IPS-11a (cell line): ENCODE data around the gene PAH.

Experiments used
- H3K4me3 ChIP-seq: one replicate; pipeline ENCODE4 v1.5.1; 2013; ENCODE audit warnings: low read depth, low read length, control low read depth

Gene PAH

DNA sequence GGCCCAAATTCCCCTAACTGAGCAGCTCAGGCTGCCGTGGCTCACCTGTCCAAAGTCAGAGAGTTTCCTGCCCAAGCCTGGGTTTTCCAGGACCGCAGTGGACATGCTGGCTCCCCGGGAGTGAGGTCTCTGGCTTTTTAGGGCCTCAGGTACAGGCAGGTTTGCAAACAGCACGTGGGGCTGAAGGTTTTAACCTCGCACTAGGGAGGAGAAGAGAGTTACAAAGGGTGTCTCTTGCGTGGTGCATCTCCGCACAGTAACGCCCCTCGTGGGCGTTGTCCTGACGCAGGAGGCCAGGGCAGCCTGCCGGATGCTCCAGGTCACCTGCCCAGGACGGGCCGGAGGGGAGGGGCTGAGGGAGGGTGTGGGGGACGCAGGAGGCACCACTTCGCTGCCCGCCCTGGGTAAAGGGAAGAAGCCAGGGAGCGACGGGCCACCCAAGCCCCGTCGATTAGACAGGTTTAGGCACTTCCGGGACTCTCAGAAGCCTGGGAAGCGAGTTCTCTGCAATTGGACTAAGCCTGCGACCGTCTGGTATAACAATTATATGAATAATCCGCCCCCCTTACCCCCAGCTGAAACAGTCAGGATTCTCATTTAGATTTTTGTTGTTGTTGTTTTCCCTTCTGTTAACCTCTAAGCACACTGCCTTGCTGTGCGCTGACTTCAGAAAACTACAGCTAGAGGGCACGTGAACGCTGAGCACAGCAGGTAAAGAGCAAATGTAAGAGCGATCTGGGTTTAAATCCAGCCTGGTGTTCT lies at the start of gene PAH:
TSS of gene PAH (minus strand) at position 219 of the 762 bp plus-strand sequence. CDS start at position 105, 114 bp downstream.
- peak within 1 kb of the TSS; percentile 28 for H3K4me3 ChIP-seq

DNA sequence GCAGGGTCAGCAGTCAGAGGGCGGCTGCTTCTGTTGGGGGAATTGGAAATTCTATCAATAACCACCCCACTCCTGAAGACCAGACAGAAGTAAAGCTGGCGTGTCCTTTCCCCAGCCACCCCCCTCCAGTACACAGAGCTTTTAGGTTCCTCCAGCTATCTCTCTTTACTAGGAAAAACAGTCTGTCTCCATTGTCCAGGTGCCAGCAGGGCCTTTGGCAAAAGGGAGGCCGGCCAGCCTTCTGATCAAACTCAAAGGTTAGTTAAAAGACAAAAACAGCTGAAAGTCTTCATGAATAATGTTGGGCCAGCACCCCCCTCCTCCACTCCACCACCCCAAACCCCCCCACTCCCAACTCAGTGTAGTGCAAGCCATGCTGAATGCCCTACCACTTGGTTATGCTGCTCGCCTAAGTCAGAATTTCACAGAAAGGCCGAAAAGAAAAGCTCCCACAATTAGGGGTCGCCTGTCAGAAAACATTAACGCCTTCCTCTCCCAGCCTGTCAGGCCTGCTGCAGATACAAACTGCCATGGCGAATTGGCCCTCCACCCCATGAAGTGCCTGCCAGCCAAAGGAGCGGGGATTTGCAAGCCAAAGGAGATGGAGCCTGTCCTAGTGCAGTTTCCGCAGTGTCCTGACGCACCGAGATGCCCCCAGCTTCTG lies 49.3 kb upstream of the PAH start:
- H3K4me3 ChIP-seq: no peak overlapping the region

DNA sequence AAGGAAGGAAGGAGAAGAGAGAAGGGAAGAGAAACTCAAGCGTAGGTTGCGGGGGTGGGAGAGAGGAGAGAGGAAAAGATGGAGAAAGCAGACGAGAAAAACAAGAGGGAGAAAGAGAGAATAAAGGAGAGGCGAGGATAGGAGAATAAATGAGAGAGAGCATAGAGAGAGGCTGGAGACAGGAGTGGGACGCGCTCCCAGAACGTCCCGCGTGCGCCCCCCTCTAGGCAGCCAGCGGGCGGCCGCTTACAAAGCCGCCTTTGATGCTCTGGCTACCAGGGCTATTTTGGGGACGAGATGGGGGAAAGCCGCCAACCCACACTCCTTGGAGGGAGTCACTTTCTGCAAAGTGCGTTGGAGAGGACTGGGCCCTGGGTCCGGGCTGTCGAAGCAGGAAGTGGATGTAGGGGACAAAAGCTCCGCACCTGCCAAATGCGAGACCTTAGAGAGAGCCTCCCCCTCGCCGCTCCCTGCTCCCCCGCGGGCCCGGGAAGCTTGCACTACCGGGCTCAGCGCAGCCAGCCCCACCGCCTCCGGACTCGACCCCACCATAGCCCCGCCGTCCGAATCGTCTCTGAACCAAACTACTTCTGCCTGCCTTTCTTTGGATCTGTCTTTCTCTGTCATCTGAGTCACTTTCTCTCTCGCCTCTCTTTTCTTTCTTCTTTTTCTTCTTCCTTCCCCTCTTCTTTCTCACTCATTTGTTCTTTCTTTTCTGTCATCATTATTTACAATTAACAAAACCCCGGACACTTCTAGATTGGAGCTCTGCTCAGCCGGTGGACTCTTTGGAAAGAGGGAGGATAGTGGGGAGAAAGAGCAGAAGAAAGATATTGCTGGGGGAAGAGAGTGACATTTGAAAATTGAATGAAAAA lies 48.5 kb upstream of the PAH start:
- no peak overlapping the region for H3K4me3 ChIP-seq

DNA sequence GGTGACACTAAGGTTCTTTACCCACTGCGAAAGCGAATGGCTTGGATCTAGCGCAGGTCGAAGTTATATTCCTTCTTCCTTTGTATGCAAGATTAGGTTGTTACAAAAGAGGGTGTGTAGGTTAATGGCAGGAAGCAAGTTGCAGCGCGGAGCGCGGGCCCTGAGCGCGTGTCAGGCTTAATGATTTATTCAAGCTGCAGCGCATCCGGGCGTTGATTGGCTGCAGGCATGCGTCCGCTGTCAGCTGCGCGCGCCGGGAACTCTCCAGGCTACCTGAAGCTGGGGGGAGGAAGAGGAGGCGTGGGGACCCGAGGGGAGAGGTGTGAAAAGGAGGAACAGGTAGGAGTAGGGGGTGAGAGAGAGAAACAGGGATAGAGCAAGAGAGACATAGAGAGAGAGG lies 47.8 kb upstream of the PAH start:
- H3K4me3 ChIP-seq: no peak overlapping the region

DNA sequence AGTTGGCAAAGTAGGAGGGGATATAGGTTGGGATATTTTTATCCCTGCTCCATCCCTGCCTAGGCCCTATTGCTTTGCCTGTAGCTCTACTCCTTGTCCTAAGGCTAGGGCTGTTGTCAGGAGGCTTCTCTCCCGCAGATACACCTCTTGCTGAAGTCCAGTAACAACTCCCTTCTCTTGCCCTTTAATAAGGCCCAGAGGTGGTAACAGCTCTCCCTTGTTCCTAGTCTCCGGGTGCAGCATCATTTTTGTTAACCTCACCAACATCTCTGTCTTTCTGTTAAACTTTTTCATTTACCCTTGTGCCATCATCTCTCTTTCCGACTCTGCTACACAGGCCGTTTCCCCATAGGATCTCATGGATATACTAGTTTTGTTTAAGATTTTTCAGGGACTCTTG lies 46.8 kb upstream of the PAH start:
- H3K4me3 ChIP-seq: no peak overlapping the region

DNA sequence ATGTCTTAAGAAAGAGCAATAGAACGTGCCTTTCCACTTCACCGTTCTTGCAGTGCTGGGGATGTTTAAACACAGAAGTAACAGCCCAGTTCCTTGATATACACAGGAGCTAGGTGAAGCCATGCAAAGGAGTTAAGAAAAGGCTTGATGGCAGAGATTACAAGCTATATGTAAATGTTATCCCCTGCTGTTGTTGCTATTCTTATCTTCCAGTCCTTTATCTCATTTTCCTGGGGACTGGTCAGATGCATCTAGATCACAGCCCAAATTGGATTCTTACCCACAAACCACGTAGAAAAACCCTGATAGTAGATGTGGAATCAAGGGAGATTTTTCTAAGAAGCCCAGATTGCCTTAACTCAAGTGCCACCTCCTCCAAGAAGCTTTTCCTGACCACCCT lies 45.9 kb upstream of the PAH start:
- H3K4me3 ChIP-seq: no peak overlapping the region

DNA sequence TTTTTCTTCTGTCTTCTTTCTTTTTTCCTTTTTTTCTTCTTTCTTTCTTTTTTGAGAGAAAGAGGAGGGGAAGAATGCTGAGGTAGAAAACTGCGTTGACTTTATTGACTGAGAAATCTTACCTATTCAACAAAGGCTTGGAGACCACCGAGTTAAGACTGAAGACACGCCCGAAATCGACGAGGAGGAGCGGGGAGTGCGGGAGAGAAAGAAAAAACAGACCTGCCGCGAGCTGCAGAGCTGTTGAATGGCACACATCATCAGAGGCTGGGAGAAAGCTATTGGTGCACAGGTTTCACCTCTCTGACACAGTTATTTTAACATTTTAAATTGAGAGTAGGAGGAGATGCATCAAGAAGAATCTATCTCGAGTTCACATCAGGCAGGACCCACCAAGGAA lies 45.5 kb upstream of the PAH start:
- H3K4me3 ChIP-seq: no peak overlapping the region

DNA sequence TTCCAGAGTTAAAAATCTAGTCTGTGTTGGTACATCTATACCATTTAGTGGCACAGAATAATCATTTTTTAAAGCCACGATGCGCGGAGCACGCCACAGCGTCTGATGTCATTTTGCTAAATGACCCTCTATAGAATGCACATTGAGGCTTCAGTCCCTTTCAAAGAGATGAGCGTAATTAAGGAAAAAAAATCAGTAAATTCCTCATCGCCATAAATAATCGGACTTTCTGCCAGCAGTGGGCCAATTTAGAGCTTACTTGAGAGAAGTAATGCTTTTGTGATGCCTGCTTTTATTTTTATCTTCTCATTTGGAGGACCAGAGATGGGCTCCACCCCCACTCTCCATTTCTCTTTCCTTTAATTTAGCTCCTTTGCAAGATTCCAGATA lies 44.4 kb upstream of the PAH start:
- no peak overlapping the region for H3K4me3 ChIP-seq

DNA sequence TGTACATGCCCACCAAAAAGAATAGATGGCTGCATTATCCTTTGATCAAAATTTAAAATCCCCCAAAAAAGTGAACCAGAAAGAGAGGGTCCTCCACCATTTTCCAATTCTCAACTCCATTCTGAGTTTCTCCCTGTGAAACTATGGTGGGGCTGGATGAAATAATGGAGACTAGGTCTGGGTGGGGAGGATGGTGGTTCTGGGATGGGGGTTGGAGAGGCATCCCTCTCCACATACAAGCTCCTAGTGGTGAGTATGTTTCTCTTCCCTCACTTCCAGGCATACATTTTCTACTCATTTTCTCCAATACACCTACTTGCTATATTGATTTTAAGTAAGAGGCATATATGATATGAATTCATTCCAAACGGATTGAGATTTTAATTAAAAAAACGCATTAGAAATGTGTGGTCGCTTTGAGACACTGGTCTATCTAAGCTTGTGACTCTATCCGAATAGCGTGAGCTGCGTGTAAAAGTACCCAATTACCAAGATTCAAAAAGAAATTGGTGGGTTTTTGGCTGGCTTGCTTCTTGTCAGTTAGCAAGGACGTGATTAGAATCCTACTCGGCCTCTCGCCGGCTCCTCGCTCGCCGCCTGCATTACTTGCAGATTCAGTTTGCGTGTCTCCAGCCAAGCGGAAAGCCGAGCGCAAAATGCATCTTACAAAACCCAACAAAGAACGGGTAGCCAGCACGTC lies 43.9 kb upstream of the PAH start:
- no peak overlapping the region for H3K4me3 ChIP-seq

DNA sequence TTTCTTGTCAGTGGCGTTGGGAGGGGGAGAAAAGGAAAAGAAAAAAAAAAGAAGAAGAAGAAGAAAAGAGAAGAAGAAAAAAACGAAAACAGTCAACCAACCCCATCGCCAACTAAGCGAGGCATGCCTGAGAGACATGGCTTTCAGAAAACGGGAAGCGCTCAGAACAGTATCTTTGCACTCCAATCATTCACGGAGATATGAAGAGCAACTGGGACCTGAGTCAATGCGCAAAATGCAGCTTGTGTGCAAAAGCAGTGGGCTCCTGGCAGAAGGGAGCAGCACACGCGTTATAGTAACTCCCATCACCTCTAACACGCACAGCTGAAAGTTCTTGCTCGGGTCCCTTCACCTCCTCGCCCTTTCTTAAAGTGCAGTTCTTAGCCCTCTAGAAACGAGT lies 42.3 kb upstream of the PAH start:
- no peak overlapping the region for H3K4me3 ChIP-seq

DNA sequence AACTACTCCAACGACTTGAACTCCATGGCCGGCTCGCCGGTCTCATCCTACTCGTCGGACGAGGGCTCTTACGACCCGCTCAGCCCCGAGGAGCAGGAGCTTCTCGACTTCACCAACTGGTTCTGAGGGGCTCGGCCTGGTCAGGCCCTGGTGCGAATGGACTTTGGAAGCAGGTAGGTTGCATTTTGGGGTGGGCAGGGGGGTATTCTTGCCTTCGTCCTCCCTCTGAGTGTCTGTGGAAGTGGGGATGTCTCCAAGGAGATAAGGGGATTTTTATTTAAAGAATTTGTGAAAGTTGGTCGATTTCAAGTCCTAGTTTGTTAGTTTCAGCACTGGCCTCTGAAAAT lies 41.8 kb upstream of the PAH start:
- H3K4me3 ChIP-seq: peak overlapping the region; percentile 25

DNA sequence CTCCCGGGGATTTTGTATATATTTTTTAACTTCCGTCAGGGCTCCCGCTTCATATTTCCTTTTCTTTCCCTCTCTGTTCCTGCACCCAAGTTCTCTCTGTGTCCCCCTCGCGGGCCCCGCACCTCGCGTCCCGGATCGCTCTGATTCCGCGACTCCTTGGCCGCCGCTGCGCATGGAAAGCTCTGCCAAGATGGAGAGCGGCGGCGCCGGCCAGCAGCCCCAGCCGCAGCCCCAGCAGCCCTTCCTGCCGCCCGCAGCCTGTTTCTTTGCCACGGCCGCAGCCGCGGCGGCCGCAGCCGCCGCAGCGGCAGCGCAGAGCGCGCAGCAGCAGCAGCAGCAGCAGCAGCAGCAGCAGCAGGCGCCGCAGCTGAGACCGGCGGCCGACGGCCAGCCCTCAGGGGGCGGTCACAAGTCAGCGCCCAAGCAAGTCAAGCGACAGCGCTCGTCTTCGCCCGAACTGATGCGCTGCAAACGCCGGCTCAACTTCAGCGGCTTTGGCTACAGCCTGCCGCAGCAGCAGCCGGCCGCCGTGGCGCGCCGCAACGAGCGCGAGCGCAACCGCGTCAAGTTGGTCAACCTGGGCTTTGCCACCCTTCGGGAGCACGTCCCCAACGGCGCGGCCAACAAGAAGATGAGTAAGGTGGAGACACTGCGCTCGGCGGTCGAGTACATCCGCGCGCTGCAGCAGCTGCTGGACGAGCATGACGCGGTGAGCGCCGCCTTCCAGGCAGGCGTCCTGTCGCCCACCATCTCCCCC lies 41.2 kb upstream of the PAH start:
- H3K4me3 ChIP-seq: peak overlapping the region; percentile 25

DNA sequence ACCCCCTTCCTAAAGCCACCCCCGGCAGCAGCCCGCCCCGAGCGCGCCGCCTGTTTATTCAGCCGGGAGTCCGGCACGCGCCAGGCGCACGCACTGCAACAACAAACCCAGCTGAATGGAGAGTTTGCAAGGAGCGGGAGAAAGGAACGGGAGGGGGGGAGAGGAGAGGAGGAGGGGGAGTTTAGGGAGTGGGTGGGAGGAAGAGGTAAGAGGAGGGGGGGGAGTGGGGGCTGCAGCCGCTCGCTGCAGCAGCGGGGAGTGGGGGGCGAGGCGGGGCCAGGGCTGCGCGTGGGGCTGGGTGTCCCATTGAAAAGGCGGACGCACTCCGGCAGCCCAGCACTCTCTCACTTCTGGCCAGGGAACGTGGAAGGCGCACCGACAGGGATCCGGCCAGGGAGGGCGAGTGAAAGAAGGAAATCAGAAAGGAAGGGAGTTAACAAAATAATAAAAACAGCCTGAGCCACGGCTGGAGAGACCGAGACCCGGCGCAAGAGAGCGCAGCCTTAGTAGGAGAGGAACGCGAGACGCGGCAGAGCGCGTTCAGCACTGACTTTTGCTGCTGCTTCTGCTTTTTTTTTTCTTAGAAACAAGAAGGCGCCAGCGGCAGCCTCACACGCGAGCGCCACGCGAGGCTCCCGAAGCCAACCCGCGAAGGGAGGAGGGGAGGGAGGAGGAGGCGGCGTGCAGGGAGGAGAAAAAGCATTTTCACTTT lies 40.5 kb upstream of the PAH start, which contains the start of gene ASCL1:
TSS of gene ASCL1 (plus strand) at position 336 of the 712 bp plus-strand sequence. CDS start 571 bp downstream, outside the sequence.
- H3K4me3 ChIP-seq: peak within 1 kb of the TSS; percentile 25

DNA sequence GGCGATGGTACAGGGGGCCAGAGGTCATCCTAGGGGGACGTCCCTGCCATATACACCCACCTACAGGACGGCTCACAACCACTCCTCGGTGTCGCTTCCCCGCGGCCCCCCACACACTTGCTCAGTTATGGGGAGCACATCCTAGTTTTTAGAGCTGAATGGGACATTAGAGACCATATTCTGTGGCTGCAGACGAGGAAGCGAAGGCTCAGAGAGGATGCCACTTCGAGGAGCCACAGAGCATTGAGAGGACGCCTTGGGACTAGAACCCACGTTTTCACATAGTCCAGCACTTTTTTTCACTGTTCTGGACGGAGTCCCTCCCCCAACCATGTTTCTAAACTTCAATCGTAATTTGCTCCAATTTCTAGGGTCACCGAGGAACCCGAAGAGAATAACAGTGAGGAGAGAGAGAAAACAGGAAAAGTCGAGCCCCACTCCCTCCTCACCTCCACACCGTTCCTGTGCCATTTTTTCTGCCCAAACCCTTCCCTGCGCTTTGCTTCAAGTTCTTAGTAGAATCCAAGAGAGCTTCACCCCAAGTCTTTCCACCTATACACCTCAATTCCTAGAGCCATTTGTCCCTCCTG lies 39.8 kb upstream of the PAH start:
- no peak overlapping the region for H3K4me3 ChIP-seq

DNA sequence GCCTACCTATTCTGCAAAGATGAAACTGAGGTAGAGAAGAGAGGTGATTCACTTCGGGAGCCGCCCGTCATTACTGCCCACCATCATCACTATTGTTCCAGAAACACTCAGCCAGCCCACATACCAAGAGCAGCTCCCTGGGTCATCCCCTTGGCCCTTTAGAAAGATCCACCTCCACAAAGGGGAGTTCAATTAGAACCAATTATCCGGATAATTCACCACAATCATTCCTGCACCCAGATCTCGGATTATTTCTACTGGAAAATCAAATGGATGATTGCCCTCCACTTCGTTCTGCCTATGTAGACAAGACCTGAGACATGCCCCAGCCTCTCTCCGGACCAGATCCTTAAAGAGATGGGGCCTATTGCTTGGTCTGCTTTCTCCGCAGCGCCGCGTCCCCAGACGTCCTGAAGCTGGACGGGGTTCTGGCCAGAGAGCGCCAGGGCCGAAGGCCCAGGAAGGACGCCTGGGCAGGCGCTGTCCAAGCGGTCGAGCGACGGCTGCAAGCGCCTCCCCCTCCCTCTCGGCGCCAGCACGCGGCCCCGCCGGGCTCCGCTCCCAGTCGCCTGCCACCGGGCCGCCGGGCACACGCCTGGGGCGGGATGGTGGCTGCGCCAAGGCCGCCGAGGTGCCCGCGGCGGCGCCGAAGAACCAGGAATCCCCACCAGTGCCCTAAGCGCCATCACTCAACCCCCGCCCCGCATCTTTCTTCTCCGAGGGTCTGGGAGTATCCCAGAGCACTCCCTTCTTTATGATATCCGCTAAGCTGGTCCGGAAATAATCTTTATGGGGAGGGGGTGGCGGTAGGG lies 39.1 kb upstream of the PAH start:
- H3K4me3 ChIP-seq: no peak overlapping the region

DNA sequence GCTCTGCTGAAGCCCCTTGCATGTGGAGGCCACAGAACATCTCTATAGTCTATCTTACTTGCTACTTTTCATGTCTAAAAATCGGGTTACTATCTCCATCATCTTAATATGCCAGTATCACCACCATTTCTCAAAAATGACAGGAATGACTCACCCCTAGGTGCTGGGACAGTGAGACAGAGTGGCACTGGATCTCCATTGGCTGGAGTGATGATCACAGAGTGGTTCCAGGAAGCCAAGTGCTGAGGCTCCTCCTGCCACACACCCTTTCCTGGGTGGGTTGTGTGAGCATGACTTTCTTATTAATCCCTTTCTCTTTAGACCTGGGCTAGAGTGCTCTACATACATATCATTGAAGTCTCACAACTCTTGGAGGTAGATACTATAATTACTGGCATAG lies 37.1 kb upstream of the PAH start:
- no peak overlapping the region for H3K4me3 ChIP-seq

DNA sequence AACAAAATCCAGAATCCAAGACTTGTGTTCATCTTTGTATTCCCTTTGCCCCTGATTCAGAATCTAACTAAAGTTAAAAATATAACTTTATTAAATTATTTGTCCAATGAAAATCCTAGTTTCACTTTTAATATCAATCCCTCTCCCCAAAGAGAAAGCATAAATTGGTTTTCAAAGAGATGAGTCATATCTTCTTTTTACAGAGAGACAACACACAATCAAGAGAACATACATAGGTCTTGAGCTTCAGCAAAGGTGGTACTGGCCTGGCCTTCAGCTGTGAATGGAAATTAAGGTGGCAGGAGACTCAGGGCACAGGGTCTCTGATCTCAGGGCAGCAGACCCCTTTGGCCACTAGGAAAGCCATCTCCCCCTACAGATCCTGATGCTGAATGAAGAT lies 36.2 kb upstream of the PAH start:
- H3K4me3 ChIP-seq: no peak overlapping the region

DNA sequence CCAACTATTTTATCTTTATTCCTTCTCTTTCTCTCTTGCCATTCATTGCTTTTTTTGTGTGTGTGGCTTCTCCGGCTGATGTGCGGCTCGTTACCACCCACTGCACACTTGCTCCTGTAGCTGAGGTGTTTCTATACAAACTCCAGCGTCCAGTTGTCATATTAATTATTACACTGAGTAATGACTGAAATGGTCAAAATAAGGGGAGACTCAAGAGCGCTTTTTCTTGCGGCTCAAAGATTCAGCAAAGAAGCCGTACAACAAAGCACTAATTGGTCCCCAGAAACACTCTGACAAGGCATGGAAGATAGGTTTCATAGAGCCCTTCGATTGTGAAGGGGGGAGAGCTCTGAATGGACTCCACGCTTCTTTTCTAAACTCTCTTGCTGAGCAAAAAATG lies 34.8 kb upstream of the PAH start:
- no peak overlapping the region for H3K4me3 ChIP-seq
